Nephron progenitor cell (in vitro differentiated cells): Measurements from ENCODE around the gene CAMTA1.

Experiments used
- DNase-seq: peaks from one replicate; pipeline ENCODE4 v3.0.0; 2021
- H3K27ac Mint-ChIP-seq: 2 replicates; pipeline ENCODE4 v1.8.0; 2021; ENCODE audit warnings: mild to moderate bottlenecking, moderate library complexity, mixed read lengths
- H3K27me3 Mint-ChIP-seq: 2 replicates; pipeline ENCODE4 v1.8.0; 2021; ENCODE audit warnings: mild to moderate bottlenecking, low read depth, mixed read lengths; ENCODE audit not compliant: poor library complexity
- H3K36me3 Mint-ChIP-seq: 2 replicates; pipeline ENCODE4 v1.8.0; 2021; ENCODE audit warnings: low read depth, mixed read lengths
- H3K4me1 Mint-ChIP-seq: 2 replicates; pipeline ENCODE4 v1.8.0; 2021; ENCODE audit warnings: mixed read lengths
- H3K4me3 Mint-ChIP-seq: 2 replicates; pipeline ENCODE4 v1.8.0; 2021; ENCODE audit warnings: mild to moderate bottlenecking, moderate library complexity, mixed read lengths
- H3K9me3 Mint-ChIP-seq: 2 replicates; pipeline ENCODE4 v1.8.0; 2021; ENCODE audit warnings: mild to moderate bottlenecking, moderate library complexity, mixed read lengths
- TF ChIP-seq, protein P1 (sequence below): fragments of 200-600 bp; sonication (generic); IDR thresholded peaks from 2 replicates; pipeline ENCODE4 v1.5.0; 2021; ENCODE audit warnings: antibody characterized with exemption

The CAMTA1 gene

DNA sequence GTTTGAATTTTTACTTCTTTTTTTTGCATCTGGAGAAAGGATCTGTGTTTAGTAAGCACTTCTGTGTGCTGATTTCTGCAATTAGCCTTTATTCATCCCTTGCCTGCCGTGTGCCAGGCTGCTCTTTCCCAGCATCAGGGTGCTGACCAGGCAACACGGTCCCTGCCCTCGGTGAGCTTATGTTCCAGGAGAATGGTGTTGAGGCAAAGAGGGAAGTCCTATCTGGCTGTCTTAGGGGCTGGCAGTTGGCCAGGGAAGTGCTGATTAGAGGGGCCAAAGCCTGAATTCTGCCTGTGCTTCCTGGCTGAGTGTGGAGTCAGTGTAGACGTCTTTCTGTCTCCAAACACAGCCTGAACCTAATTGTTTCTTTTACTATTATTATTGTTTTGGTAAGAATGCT is 187.1 kb downstream of the CAMTA1 start:
- Mint-ChIP-seq H3K9me3 (peaks cover 20% of the 10 kb centered on the region), H3K4me1 (peaks cover 44% of the 10 kb centered on the region), H3K36me3 (peaks cover 9% of the 10 kb centered on the region), H3K27ac (no peak overlapping the region), H3K27me3 (peaks cover 22% of the 10 kb centered on the region), H3K4me3 (no peak overlapping the region)
- no peak for DNase-seq
- TF ChIP-seq, protein P1, sequence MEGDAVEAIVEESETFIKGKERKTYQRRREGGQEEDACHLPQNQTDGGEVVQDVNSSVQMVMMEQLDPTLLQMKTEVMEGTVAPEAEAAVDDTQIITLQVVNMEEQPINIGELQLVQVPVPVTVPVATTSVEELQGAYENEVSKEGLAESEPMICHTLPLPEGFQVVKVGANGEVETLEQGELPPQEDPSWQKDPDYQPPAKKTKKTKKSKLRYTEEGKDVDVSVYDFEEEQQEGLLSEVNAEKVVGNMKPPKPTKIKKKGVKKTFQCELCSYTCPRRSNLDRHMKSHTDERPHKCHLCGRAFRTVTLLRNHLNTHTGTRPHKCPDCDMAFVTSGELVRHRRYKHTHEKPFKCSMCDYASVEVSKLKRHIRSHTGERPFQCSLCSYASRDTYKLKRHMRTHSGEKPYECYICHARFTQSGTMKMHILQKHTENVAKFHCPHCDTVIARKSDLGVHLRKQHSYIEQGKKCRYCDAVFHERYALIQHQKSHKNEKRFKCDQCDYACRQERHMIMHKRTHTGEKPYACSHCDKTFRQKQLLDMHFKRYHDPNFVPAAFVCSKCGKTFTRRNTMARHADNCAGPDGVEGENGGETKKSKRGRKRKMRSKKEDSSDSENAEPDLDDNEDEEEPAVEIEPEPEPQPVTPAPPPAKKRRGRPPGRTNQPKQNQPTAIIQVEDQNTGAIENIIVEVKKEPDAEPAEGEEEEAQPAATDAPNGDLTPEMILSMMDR = no peak

DNA sequence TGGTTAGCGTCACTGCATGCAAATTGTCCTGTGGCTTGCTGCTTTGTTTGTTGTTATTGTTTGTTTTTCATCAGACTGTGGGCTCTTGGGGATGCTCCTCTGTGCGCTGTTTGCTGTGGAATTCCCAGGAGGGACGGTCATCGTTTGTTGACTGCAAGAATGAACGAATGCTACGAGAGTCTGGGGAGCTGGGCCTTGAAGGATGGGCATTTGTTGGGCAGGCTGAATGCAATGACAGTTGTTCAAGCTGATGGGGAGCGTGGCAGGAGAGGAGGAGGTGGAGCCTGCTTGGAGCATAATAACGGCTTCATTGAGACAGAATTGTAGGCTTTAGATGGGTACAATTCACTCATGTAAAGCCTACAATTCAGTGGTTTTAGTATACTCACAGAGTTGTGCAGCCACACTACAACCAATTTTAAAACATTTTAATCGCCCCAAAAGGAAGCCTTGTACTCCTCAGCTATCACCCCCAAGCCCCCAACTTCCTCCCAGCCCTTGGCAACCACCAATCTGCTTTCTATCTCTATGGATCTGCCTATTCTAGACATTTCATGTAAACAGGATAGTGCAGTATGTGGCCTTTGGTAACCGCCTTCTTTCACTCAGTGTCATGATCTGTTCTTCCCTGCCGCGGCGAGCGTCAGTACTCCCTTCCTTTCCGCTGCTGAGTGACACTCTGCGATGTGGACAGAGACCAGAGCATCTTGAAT is 190.2 kb downstream of the CAMTA1 start:
- Mint-ChIP-seq H3K27ac (no peak overlapping the region), H3K36me3 (peaks cover 9% of the 10 kb centered on the region), H3K4me1 (peaks cover 34% of the 10 kb centered on the region), H3K9me3 (peaks cover 22% of the 10 kb centered on the region), H3K4me3 (no peak overlapping the region), H3K27me3 (peaks cover 23% of the 10 kb centered on the region)
- DNase-seq = no peak
- TF ChIP-seq, protein P1 = no peak

DNA sequence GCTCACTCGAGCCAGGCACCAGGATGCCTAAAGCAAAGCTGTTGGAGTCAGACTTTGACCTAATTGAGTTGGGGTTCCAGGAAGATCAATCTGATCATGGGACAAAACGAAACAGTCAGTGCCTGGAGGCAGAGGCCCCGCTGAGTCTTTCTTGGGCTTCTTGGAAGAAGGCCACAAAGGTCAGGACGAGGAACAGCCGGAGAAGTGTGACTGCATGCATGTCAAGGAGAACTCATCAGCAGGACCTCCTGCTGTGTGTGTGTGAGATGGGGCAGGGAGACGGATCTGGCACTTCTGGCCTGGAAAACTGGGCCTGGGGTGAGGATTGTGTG is 190.8 kb downstream of the CAMTA1 start:
- peaks cover 26% of the 10 kb centered on the region for H3K9me3 Mint-ChIP-seq

DNA sequence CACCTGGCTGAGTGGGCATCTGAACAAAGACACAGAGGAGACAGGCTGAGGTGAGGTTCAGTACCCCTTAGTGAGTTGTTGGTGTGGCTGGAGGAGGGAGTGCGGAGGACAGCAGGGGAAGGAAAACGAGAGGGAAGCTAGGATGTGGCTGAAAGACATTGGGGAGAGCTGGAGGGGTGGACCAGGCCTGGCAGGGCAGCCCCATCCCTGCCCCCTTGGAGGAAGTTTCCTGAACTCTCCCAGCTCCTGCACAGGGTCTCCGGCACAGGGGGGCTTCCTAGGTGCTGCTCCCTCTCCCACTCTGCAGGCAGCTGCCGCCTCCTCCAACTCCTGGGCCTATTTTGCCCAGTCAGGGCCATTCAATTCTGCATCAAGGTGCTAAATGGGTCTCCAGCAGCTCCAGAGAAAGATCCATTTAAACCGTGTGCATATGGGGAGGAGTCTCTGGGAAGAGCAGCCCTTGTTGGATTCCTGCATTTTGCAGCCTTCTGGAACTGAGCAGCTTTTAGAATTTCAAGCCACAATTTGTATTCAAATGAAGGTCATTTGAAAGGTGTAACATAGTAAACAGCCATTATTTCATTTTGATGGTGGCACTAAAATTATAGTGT is 193.9 kb downstream of the CAMTA1 start:
- TF ChIP-seq, protein P1 = no peak
- Mint-ChIP-seq H3K9me3 (peaks cover 26% of the 10 kb centered on the region), H3K36me3 (peaks cover 9% of the 10 kb centered on the region)

More for the DNA sequence above, 190.8 kb downstream of the CAMTA1 start:
- DNase-seq = no peak
- H3K27me3 Mint-ChIP-seq = peaks cover 24% of the 10 kb centered on the region
- H3K36me3 Mint-ChIP-seq = peaks cover 9% of the 10 kb centered on the region
- H3K4me1 Mint-ChIP-seq = peaks cover 29% of the 10 kb centered on the region
- no peak overlapping the region for H3K27ac Mint-ChIP-seq
- no peak overlapping the region for H3K4me3 Mint-ChIP-seq
- TF ChIP-seq, protein P1 = no peak

DNA sequence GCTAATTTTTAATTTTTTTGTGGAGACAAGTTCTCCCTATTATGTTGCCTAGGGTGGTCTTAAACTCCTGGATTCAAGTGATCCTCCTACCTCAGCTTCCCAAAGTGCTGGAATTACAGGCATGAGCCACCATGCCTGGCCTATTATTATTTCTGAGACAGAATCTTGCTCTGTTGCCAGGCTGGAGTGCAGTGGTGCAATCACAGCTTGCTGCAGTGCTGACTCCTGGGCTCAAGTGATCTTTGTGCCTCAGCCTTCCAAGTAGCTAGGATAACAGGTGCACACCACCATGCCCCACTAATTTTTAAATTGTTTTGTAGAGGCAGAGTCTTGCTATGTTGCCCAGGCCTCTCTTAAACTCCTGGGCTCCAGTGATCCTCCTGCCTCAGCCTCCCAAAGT is 196.3 kb downstream of the CAMTA1 start:
- Mint-ChIP-seq H3K27ac (no peak overlapping the region), H3K4me3 (no peak overlapping the region), H3K27me3 (peaks cover 25% of the 10 kb centered on the region), H3K9me3 (peaks cover 11% of the 10 kb centered on the region), H3K36me3 (peaks cover under 1% of the 10 kb centered on the region), H3K4me1 (peaks cover 17% of the 10 kb centered on the region)
- DNase-seq = no peak
- TF ChIP-seq, protein P1 = no peak

More for the DNA sequence above, 193.9 kb downstream of the CAMTA1 start:
- H3K4me3 Mint-ChIP-seq = no peak overlapping the region
- peaks cover 27% of the 10 kb centered on the region for H3K27me3 Mint-ChIP-seq
- H3K4me1 Mint-ChIP-seq = peaks cover 9% of the 10 kb centered on the region
- DNase-seq = no peak
- no peak overlapping the region for H3K27ac Mint-ChIP-seq

DNA sequence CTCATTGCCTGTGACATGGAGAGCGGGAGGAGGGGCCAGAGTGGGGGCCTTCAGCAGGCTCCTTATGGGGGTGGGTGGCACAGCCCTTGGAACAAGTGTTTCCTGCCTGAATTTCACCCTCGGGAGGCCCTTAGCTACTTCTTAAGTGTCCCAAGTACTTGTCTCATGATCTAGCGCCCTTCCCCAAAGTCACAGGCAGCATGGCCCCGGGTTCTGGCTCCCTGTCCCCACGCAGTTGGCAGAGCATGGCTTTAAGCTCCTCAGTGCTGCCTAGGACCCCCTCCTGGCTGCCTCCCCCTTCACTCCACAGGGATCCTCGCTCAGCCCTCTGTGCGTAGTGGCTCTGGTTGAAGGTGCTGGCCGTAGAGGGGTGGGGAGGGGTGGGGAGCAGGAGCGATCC is 197.2 kb downstream of the CAMTA1 start:
- Mint-ChIP-seq H3K27me3 (peaks cover 32% of the 10 kb centered on the region), H3K9me3 (peaks cover 6% of the 10 kb centered on the region)
- DNase-seq = no peak

More for the DNA sequence above, 197.2 kb downstream of the CAMTA1 start:
- H3K4me1 Mint-ChIP-seq = peaks cover 17% of the 10 kb centered on the region
- H3K36me3 Mint-ChIP-seq = no peaks in the 10 kb centered on the region
- TF ChIP-seq, protein P1 = no peak
- no peak overlapping the region for H3K4me3 Mint-ChIP-seq
- H3K27ac Mint-ChIP-seq = no peak overlapping the region
